Testis (tissue), 2 donors: ENCODE measurements around the gene TNFSF8.

Experiments
- POLR2A ChIP-seq: fragments of 450-650 bp; IDR thresholded peaks from one replicate; pipeline ENCODE4 v1.6.1; 2017; ENCODE audit warnings: antibody characterized with exemption, mild to moderate bottlenecking, moderate library complexity
- TF ChIP-seq, protein P1 (sequence below), 3 experiments: fragments of 450-650 bp in 2 of 3; fragments of 200-600 bp in 1 of 3; sonication (generic) in 1 of 3; IDR thresholded peaks; one replicate each; pipeline ENCODE4 v1.5.1; 2016 to 2019; ENCODE audit warnings: antibody characterized with exemption in 3 of 3, mild to moderate bottlenecking in 2 of 3, moderate library complexity in 1 of 3

DNA sequence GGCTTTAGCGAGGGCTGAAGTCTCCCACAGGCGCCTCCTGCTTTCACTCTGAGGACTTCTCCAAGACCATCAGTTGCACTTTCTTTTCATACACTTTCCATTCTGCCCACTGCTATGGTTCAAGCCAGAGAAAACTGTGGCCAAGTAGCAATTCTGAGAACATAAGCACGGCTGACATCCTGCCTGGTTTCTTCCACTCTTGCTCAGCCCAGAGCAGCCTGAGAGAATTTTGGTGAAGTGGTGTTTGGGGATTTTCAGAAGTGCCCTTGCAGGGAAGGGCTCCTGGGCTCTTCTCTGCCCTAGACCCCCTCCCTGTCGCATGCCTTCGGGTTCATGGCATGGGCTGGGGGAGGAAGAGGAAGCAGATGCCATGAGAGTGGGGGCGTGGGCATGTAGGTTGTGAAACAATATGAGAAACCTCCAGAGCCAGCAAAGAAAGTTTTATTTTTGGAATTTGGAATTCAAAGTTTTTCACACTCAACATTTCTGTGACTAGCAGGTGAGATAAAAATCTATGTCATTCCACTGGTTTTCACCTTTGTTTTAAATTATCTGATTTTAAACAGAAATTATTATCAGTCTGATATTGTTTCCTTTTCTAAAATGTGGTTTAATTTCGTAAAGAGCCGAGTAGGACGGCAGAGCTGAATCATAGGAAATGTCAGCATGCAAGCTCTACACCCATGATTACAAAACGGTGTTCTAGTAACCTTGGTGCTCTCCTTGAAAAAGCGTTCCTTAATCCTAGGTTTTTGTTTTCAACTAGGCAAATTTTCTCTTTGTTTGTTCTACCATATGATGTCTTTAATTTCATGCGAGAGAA lies 27.8 kb upstream of the TNFSF8 start:
- no peak for TF ChIP-seq POLR2A
- TF ChIP-seq, protein P1, sequence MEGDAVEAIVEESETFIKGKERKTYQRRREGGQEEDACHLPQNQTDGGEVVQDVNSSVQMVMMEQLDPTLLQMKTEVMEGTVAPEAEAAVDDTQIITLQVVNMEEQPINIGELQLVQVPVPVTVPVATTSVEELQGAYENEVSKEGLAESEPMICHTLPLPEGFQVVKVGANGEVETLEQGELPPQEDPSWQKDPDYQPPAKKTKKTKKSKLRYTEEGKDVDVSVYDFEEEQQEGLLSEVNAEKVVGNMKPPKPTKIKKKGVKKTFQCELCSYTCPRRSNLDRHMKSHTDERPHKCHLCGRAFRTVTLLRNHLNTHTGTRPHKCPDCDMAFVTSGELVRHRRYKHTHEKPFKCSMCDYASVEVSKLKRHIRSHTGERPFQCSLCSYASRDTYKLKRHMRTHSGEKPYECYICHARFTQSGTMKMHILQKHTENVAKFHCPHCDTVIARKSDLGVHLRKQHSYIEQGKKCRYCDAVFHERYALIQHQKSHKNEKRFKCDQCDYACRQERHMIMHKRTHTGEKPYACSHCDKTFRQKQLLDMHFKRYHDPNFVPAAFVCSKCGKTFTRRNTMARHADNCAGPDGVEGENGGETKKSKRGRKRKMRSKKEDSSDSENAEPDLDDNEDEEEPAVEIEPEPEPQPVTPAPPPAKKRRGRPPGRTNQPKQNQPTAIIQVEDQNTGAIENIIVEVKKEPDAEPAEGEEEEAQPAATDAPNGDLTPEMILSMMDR (IDR thresholded peaks at IDR 0.05), result no peak
